H1 (cell line): ENCODE measurements around the gene EML1. TPM values are rescaled to one million over a fixed set of nuclear protein-coding genes. Genes with fewer than 3 reads are reported as not detected.

Experiments
- CHD7 ChIP-seq: fragments of 300-600 bp; sonication (generic); IDR thresholded peaks from 2 replicates; pipeline ENCODE4 v1.7.1; 2012; ENCODE audit warnings: low read length, moderate library complexity, mild to moderate bottlenecking, inconsistent platforms; ENCODE audit not compliant: insufficient replicate concordance
- JUN ChIP-seq: IDR thresholded peaks from 2 replicates; pipeline ENCODE4 v1.6.1; 2011; ENCODE audit warnings: low read depth, mild to moderate bottlenecking, improper control_type of control experiment, low read length
- RFX5 ChIP-seq: IDR thresholded peaks from 2 replicates; pipeline ENCODE4 v1.6.1; 2011; ENCODE audit warnings: low read depth, low read length, improper control_type of control experiment, borderline replicate concordance
- polyA plus RNA-seq, 7 experiments: library from polyadenylated mRNA; depleted of rRNA in 3 of 7; stranded (reverse) in 5 of 7; unstranded in 2 of 7; fragments of >200 nt in 5 of 7; fragments of 200-250 nt in 2 of 7; gene quantifications; 1 replicate in 5 of 7; 2 replicates in 1 of 7; 4 replicates in 1 of 7; pipeline versions ENCODE4 v1.2.1 to v1.2.3, GENCODE V29; 2011 to 2013; ENCODE audit warnings: missing spikeins in 2 of 7, mixed read lengths in 2 of 7
- total RNA-seq: library from RNA; stranded (reverse); fragmentation: NEBNext Ultra II Directional; extraction: Animal tissue kit (Norgen Biotek cat#: 25700); gene quantifications from 2 replicates; pipeline ENCODE4 v1.2.1, GENCODE V29; 2021

EML1 gene
- total and polyA plus RNA-seq, 2 of the 8 experiments (the other 6 are each of a cell fraction or from before 2014, with no cell fraction given): 11.1 to 24.7 TPM

- TF ChIP-seq CHD7: no peak
- TF ChIP-seq RFX5: no peak
- TF ChIP-seq JUN: no peak
- TF ChIP-seq, all 59 proteins: peak for 0
These were observed 16.1 kb downstream of the EML1 start (continued) for GRCh38 chr14:99809360-99809759.
